Measurements from ENCODE around the gene MFGE8.

Gene MFGE8

DNA sequence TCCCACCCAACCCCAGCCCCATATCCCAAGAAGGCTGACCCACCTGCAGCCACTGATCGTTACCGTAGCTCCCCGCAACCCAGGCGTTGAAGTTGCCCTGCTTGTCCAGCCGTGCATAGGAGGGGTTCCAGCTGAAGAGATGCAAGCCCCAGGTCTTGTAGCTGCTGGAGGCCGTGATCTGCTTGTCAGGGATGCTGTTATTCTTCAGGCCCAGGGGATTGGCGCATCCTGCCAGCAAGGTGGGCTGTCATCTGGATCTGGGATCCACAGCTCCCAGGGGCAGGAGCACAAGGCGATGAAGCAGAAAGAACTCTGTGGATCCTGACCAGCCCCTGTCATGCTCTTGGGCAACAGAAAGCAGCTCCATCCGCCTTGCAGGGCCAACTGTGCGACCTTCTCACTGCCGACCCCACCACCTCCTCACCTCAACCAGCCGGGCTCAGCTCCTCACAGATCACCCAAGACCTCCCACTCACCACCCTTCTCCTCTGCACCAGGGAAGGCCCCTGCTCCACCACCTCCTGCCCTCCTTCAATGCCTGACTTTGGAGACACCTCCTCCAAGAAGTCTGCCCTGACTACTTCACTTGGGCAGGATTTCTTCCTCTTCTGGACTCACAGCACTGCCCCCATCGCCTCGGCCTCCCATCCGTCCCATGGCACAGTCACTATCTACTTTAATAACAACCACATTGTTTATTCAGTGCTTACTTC, 11.5 kb downstream of the MFGE8 start:
- DNase-seq (ENCODE audit: low read depth in 1 of 2, low spot score in 1 of 2) = no peak
- Histone ChIP-seq H3K27ac (replicated peaks) (no peak overlapping the region), H3K4me3 (replicated peaks; ENCODE audit: insufficient read depth, low read length) (no peak overlapping the region), H3K27me3 (ENCODE audit: insufficient read depth, poor library complexity, severe bottlenecking) (peaks cover 4% of the 10 kb centered on the region)
- TF ChIP-seq POLR2AphosphoS5 (IDR thresholded peaks at IDR 0.05; ENCODE audit: low read depth) = no peak
- TF ChIP-seq, protein P1, sequence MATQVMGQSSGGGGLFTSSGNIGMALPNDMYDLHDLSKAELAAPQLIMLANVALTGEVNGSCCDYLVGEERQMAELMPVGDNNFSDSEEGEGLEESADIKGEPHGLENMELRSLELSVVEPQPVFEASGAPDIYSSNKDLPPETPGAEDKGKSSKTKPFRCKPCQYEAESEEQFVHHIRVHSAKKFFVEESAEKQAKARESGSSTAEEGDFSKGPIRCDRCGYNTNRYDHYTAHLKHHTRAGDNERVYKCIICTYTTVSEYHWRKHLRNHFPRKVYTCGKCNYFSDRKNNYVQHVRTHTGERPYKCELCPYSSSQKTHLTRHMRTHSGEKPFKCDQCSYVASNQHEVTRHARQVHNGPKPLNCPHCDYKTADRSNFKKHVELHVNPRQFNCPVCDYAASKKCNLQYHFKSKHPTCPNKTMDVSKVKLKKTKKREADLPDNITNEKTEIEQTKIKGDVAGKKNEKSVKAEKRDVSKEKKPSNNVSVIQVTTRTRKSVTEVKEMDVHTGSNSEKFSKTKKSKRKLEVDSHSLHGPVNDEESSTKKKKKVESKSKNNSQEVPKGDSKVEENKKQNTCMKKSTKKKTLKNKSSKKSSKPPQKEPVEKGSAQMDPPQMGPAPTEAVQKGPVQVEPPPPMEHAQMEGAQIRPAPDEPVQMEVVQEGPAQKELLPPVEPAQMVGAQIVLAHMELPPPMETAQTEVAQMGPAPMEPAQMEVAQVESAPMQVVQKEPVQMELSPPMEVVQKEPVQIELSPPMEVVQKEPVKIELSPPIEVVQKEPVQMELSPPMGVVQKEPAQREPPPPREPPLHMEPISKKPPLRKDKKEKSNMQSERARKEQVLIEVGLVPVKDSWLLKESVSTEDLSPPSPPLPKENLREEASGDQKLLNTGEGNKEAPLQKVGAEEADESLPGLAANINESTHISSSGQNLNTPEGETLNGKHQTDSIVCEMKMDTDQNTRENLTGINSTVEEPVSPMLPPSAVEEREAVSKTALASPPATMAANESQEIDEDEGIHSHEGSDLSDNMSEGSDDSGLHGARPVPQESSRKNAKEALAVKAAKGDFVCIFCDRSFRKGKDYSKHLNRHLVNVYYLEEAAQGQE (IDR thresholded peaks at IDR 0.05; ENCODE audit: insufficient replicate concordance, low read depth) = no peak
- TF ChIP-seq, protein P2, sequence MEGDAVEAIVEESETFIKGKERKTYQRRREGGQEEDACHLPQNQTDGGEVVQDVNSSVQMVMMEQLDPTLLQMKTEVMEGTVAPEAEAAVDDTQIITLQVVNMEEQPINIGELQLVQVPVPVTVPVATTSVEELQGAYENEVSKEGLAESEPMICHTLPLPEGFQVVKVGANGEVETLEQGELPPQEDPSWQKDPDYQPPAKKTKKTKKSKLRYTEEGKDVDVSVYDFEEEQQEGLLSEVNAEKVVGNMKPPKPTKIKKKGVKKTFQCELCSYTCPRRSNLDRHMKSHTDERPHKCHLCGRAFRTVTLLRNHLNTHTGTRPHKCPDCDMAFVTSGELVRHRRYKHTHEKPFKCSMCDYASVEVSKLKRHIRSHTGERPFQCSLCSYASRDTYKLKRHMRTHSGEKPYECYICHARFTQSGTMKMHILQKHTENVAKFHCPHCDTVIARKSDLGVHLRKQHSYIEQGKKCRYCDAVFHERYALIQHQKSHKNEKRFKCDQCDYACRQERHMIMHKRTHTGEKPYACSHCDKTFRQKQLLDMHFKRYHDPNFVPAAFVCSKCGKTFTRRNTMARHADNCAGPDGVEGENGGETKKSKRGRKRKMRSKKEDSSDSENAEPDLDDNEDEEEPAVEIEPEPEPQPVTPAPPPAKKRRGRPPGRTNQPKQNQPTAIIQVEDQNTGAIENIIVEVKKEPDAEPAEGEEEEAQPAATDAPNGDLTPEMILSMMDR (IDR thresholded peaks at IDR 0.05; ENCODE audit: insufficient read depth, low read length) = no peak
- no peak for TF ChIP-seq SPI1 (IDR thresholded peaks at IDR 0.05; ENCODE audit: borderline replicate concordance, low read depth)
- no peak for TF ChIP-seq GABPA (IDR thresholded peaks at IDR 0.05; ENCODE audit: low read depth)

DNA sequence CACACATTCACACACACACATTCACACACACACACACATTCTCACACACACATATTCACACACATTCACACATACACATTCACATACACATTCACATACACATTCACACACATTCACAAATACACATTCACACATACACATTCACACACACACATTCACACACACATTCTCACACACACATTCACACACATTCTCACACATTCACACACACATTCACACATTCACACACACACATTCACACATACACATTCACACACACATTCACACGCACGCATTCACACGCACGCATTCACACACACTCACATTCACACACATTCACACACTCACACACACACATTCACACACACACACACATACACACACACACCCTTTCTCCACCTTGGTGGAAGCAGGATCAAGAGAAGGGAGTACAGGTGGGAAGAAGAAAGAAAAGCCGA, 12.2 kb downstream of the MFGE8 start:
- DNase-seq (ENCODE audit: low read depth in 1 of 2, low spot score in 1 of 2) = no peak
- Histone ChIP-seq H3K27ac (replicated peaks) (no peak overlapping the region), H3K27me3 (ENCODE audit: insufficient read depth, poor library complexity, severe bottlenecking) (peaks cover 9% of the 10 kb centered on the region), H3K4me3 (replicated peaks; ENCODE audit: insufficient read depth, low read length) (no peak overlapping the region)
- TF ChIP-seq, protein P2 (IDR thresholded peaks at IDR 0.05; ENCODE audit: insufficient read depth, low read length) = no peak
- TF ChIP-seq POLR2AphosphoS5 (IDR thresholded peaks at IDR 0.05; ENCODE audit: low read depth) = no peak
- no peak for TF ChIP-seq SPI1 (IDR thresholded peaks at IDR 0.05; ENCODE audit: borderline replicate concordance, low read depth)
- TF ChIP-seq, protein P1 (IDR thresholded peaks at IDR 0.05; ENCODE audit: insufficient replicate concordance, low read depth) = no peak
- no peak for TF ChIP-seq GABPA (IDR thresholded peaks at IDR 0.05; ENCODE audit: low read depth)

DNA sequence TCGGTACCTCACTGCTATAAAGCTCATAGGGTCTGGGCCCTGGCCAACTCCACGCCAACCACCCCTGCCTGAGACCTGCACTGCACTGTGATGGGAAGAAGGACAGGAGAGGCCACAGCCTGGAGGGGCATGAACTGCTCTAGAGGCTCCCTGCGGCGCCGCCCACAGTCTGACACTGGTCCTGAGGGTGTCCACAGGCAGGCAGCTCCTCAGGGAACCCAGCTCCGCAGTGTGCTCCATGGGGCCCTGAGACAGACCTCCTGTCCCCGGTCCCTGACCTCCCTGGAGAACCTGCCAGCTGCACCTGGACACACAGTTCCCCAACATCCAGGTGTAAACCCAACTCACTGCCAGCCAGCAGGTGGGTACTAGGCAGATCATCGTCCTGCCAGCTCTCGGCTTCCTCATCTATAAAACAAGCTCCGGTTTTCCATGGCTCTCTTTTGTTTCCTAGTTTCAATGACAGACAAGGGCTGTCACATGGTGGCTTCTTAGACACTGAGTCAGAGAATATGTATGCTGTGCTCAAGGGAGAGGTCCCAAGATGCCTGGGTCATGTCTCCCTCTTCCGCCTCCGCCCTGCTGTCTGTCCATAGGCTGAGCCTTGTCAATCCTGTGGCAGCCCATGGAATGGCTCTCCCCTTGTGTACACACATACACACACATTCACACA, 12.7 kb downstream of the MFGE8 start:
- H3K4me3 ChIP-seq (replicated peaks; ENCODE audit: insufficient read depth, low read length) = no peak overlapping the region
- H3K27me3 ChIP-seq (ENCODE audit: insufficient read depth, poor library complexity, severe bottlenecking) = peaks cover 13% of the 10 kb centered on the region
- no peak overlapping the region for H3K27ac ChIP-seq (replicated peaks)
- no peak for DNase-seq (ENCODE audit: low read depth in 1 of 2, low spot score in 1 of 2)
- TF ChIP-seq, protein P1 (IDR thresholded peaks at IDR 0.05; ENCODE audit: insufficient replicate concordance, low read depth) = no peak
- TF ChIP-seq, protein P2 (IDR thresholded peaks at IDR 0.05; ENCODE audit: insufficient read depth, low read length) = no peak
- TF ChIP-seq POLR2AphosphoS5 (IDR thresholded peaks at IDR 0.05; ENCODE audit: low read depth) (no peak), SPI1 (IDR thresholded peaks at IDR 0.05; ENCODE audit: borderline replicate concordance, low read depth) (no peak), GABPA (IDR thresholded peaks at IDR 0.05; ENCODE audit: low read depth) (no peak)

Measured in HL-60 (cell line).